ENCODE data around the gene RLBP1. TPM values are rescaled to one million over a fixed set of nuclear protein-coding genes. Genes with fewer than 3 reads are reported as not detected.

The RLBP1 gene
- total and polyA plus RNA-seq, 2 of the 13 experiments (the other 11 are each of a cell fraction or from before 2014, with no cell fraction given), result 0.07 TPM; not detected in 1

- CTCF ChIA-PET (ENCODE audit: low intra/inter-chr PET ratio, low total read pairs), result no interaction called here
- BruUV-seq (replicated peaks), result no TSS peak
- TF ChIP-seq ARID3A (IDR thresholded peaks at IDR 0.05; ENCODE audit: low read depth, low read length) (no peak), ZNF713 (CRISPR knock-in tag; IDR thresholded peaks at IDR 0.05) (no peak), ETV5 (CRISPR knock-in tag; IDR thresholded peaks at IDR 0.05; ENCODE audit: borderline replicate concordance) (no peak), ZNF746 (CRISPR knock-in tag; IDR thresholded peaks at IDR 0.05) (no peak), ZNF687 (CRISPR knock-in tag; IDR thresholded peaks at IDR 0.05) (no peak), GATA4 (IDR thresholded peaks at IDR 0.05; ENCODE audit: borderline replicate concordance, low read depth) (no peak), TBL1XR1 (IDR thresholded peaks at IDR 0.05; ENCODE audit: borderline replicate concordance, low read length, partially characterized antibody) (no peak), ERF (CRISPR knock-in tag; IDR thresholded peaks at IDR 0.05) (no peak), BRD4 (CRISPR knock-in tag; IDR thresholded peaks at IDR 0.05) (no peak), RBAK (CRISPR knock-in tag; IDR thresholded peaks at IDR 0.05) (no peak), ZNF282 (IDR thresholded peaks at IDR 0.05; ENCODE audit: partially characterized antibody) (no peak), ZSCAN25 (CRISPR knock-in tag; IDR thresholded peaks at IDR 0.05) (no peak), FOXA1 (IDR thresholded peaks at IDR 0.05) (no peak), FOXA1 (CRISPR knock-in tag; IDR thresholded peaks at IDR 0.05) (no peak), ZNF766 (CRISPR knock-in tag; IDR thresholded peaks at IDR 0.05; ENCODE audit: borderline replicate concordance) (no peak)
- TF ChIP-seq, protein P1, sequence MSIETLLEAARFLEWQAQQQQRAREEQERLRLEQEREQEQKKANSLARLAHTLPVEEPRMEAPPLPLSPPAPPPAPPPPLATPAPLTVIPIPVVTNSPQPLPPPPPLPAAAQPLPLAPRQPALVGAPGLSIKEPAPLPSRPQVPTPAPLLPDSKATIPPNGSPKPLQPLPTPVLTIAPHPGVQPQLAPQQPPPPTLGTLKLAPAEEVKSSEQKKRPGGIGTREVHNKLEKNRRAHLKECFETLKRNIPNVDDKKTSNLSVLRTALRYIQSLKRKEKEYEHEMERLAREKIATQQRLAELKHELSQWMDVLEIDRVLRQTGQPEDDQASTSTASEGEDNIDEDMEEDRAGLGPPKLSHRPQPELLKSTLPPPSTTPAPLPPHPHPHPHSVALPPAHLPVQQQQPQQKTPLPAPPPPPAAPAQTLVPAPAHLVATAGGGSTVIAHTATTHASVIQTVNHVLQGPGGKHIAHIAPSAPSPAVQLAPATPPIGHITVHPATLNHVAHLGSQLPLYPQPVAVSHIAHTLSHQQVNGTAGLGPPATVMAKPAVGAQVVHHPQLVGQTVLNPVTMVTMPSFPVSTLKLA (IDR thresholded peaks at IDR 0.05), result no peak
- TF ChIP-seq, protein P2, sequence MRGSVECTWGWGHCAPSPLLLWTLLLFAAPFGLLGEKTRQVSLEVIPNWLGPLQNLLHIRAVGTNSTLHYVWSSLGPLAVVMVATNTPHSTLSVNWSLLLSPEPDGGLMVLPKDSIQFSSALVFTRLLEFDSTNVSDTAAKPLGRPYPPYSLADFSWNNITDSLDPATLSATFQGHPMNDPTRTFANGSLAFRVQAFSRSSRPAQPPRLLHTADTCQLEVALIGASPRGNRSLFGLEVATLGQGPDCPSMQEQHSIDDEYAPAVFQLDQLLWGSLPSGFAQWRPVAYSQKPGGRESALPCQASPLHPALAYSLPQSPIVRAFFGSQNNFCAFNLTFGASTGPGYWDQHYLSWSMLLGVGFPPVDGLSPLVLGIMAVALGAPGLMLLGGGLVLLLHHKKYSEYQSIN (CRISPR knock-in tag; IDR thresholded peaks at IDR 0.05; ENCODE audit: borderline replicate concordance), result no peak
- H3K27me3 ChIP-seq (ENCODE audit: control insufficient read depth in 1 of 2, insufficient read depth in 2 of 2, low read length in 2 of 2), result no peaks in the 10 kb centered on the region; a peak in 1 of 5 replicates
- WGBS (ENCODE audit: low lambda C conversion rate), result 0% methylated on average over 2 of the region's 2 CpGs
- no peak overlapping the region for H3K4me2 ChIP-seq (ENCODE audit: low read depth, low read length)
- H3K9ac ChIP-seq (ENCODE audit: insufficient read depth, low read depth, low read length), result no peak overlapping the region
- no peaks in the 10 kb centered on the region for H3K9me3 ChIP-seq (ENCODE audit: low read length)
- no peaks in the 10 kb centered on the region for H4K20me1 ChIP-seq (ENCODE audit: insufficient read depth, low read length)
- no peak for FAIRE-seq
- no peaks in the 10 kb centered on the region for H3K36me3 ChIP-seq (replicated peaks in 1 of 2; ENCODE audit: control insufficient read depth in 1 of 2, insufficient read depth in 2 of 2, low read length in 2 of 2)
- no peak overlapping the region for H3K27ac ChIP-seq (ENCODE audit: extremely low read length, insufficient read depth, low read length)
- no peaks in the 10 kb centered on the region for H3K79me2 ChIP-seq (ENCODE audit: insufficient read depth, low read length)
- intact Hi-C loops (cut with micrococcal nuclease; ENCODE audit: unreplicated experiment) (no loop called here), in situ Hi-C loops (cut with HindIII; ENCODE audit: extremely low pct_ligation_motif_present, low pct_unique_long_range_greater_than_20kb) (no loop called here)
- no peak for DNase-seq (ENCODE audit: low spot score)
- H3K4me3 ChIP-seq (replicated peaks in 1 of 3; ENCODE audit: insufficient read depth in 1 of 3, low read depth in 2 of 3, low read length in 3 of 3), result no peak overlapping the region
- no peaks in the 10 kb centered on the region for H3K4me1 ChIP-seq (ENCODE audit: insufficient read depth, low read length)
- POLR2A ChIA-PET, result no interaction called here
- ATAC-seq, result no peak
- no peak overlapping the region for H2AFZ ChIP-seq (ENCODE audit: low read length)
Observed at GRCh38 chr15:89215627-89216026, 5.8 kb downstream of the RLBP1 start.

Data from HepG2 (cell line).